AG20443 (cell line): Measurements from ENCODE around the gene TOLLIP.
"Not testable (repeated sequence)": the region's sequence is repeated elsewhere in the genome, so short reads cannot be mapped to it uniquely, and the experiment has no call there.

Source experiments
- DNase-seq: peaks from one replicate; pipeline ENCODE4 v3.0.0; 2012; ENCODE audit warnings: low spot score, mixed read lengths

TOLLIP gene

DNA sequence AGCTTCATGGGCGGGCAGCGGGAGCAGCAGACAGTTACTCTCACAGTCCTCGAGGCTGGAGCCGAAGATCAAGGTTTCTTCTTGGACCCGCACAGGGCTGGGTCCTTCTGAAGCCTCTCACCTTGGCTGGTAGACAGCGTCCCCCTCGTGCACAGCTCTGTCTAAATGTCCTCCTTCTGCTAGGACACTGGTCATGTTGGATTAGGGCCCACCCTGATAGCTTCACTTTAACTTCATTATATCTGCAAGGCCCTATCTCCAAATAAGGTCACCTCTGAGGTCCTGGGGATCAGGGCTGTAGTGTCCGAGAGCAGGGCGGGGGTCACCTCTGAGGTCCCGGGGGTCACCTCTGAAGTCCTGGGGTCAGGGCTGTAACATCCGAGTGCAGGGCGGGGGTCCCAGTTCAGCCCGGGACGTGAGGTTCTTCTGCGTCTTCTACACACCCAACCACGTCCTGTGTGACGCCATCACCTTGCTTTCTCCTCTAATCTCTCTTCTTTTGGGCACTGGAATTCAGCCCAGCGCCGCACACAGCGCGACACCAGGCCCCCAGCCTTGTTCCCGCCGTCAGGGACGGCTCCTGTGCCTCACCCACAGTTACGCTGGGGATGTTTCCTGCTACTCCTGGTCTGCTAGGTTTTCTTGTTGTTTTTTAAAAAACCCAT lies 34.1 kb upstream of the TOLLIP start:
- DNase-seq = no peak

DNA sequence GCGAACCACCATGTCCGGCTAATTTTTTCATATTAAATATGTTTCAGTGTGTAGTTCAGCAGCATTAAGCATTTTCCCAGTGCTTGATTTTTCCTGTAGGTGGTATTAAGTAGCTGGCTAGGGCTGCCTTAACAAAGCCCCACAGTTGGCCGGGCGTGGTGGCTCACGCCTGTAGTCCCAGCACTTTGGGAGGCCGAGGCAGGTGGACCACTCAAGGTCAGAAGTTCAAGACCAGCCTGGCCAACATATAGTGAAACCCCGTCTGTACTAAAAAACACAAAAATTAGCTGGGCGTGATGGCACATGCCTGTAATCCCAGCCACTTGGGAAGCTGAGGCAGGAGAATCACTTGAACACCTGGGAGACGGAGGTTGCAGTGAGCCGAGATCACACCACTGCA lies 33.5 kb upstream of the TOLLIP start:
- DNase-seq = no peak

DNA sequence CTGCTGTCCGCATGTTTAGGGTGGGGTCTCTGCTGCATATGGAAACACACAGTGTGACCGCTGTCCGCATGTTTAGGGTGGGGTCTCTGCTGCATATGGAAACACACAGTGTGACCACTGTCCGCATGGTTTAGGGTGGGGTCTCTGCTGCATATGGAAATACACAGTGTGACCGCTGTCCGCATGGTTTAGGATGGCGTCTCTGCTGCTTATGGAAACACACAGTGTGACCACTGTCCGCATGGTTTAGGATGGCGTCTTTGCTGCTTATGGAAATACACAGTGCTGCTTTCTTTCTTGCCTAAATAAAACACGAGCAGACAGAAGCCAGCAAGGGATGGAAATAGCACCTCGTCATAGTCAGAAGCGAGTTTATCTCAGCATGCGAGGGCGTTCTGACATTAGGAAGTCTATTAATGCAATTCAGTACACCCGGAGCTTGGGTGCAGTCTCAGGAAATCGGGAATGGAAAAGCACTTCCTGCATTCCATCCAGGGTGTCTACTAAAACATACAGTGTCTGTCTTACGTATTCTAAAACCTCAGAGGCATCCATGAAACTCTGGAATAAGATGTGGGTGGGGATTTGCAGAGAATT lies 32.6 kb upstream of the TOLLIP start:
- peak; percentile 45 for DNase-seq

DNA sequence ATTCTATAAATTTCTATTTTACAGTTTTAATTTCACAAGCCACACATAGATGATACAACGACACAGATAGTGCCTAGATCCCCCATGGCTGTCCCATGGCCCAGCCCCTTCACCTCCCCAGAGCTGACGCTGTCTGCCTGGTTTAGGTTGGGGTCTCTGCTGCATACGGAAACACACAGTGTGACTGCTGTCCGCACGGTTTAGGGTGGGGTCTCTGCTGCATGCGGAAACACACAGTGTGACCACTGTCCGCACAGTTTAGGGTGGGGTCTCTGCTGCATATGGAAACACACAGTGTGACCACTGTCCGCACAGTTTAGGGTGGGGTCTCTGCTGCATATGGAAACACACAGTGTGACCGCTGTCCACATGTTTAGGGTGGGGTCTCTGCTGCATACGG lies 31.8 kb upstream of the TOLLIP start:
- DNase-seq = not testable (repeated sequence)

DNA sequence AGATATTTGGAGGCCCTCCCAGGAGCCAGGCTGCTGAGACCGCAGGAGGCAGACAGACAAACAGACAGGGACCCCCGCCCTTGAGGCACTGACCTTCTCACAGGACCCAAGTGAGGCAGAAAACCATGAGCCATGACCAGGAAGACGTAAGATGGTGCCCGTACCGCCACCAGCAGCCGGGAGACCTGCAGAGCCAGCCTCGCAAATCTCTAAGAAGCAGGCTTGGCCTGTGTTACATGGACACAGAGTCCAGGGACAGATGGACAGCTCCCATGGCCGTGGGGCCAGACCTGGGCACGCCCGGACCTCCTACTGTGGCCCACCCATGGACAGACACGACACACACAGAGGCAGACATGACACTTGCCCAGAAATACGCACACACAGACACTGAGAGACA lies 30.7 kb upstream of the TOLLIP start:
- no peak for DNase-seq

DNA sequence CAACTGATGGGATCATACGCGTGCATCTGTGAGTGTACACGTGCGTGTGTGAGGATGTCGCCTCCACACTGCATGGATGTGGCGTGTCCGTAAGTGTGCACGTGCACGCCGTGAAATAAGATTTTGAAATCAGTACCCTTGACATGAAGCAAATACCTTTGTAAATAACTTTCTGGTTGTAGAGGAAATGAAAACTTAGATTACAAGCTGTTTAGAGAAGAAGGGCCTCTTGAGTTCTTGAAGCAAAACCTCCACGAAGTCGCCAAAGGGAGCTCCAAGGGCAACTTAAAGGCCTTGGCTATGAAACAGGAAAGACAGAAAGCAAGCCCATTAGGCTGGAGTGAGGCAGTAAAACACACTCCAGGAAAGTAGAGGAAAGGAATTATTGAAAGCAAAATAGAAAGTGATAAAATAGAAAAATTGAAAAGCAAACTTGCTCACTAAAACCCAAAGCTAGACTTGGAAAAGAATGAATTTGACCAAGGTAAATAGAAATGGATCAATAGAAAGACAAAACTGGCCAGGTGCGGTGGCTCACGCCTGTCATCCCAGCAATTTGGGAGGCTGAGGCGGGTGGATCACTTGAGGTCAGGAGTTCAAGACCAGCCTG lies 29.7 kb upstream of the TOLLIP start:
- DNase-seq = no peak

DNA sequence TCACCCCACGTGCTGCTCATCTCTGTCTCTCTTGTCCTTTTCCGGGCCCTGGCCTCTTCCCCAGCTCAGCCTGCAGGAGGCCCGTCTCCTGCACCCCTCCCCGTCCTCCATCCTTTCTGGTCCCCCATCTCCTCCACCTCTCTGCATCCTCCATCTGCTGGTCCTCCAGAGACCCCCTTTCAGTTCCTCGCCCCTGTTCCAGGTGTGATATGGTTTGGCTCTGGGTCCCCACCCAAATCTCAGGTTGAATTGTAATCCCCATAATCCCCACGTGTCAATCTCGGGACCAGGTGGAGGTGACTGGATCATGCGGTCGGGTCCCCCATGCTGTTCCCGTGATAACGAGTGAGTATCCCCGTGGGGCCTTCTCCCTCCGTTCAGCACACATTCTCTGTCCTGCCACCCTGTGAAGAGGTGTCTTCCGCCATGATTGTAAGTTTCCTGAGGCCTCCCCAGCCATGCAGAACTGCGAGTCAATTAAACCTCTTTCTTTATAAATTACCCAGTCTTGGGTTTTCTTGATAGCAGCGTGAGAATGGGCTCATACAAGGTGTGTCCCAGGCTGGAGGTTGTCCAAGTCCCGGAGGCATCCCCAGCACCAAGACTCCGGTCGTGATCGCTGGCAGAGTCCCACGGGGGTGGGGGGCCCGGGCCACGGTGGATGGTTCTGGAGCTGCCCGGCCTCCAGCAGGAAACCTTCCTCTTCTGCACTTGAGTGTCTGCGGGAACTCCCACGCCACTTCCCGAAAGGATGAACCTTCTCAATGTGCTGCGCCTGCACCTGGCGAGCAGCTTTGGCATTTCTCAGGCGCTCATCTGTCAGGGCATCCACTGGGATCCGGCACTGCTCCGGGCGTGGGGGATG lies 29.0 kb upstream of the TOLLIP start:
- no peak for DNase-seq

DNA sequence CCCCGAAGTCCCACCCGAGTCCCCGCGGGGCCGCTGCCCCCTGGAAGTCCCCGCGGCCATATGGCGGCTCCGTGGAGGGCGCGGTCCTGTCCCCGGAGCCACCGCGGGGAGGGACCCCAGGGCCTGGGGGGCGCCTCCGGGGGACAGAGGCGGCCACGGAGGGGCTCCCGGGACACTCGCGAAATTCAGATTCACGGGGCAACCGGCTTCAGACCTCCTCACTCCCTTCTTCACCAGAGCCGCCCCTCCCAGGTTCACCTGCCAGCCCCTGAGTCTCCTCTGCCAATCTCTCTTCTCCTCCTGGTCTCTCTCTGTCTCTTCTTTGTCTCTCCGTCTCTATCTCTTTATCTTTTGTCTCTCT lies 28.2 kb upstream of the TOLLIP start:
- no peak for DNase-seq

DNA sequence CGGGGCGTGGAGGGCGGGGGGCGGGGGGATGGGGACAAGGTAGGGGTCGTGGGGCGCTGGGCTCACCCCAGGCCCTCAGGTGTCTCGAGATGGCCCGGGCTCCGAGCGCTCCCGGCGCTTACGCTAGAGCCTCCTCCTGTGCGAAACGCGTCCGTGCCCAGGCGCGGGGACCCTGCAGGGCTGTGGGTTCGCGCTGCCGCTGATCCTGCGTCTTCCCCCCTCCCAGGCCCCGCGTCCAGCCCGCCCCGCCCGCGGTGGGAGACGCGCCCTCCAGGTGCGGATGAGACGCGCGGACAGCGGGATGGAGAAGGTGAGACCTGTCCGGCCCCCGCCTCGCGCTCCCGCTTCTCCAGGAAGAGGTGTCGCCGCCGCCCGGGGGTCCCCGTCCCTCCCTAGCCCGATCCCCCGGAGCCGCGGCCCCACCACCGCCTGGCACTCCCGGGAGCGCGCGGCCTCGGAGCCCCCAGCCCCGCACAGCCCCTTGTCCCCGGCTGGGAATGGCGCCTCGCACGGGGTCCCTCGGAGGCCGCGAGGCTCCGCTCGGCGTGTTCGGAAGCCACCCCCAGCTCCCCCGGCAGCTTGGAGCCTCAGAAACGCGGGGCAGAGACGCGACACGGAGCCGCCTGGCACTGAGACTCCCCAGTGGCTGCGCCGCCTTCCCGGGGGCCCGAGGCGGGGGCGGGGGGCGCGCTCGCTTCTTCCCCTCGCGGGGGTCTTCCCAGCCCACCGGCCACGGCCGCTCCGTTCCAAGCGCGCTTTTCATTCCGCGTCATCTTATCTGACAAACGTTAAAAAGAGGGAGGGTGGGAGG lies 27.6 kb upstream of the TOLLIP start:
- DNase-seq = no peak

DNA sequence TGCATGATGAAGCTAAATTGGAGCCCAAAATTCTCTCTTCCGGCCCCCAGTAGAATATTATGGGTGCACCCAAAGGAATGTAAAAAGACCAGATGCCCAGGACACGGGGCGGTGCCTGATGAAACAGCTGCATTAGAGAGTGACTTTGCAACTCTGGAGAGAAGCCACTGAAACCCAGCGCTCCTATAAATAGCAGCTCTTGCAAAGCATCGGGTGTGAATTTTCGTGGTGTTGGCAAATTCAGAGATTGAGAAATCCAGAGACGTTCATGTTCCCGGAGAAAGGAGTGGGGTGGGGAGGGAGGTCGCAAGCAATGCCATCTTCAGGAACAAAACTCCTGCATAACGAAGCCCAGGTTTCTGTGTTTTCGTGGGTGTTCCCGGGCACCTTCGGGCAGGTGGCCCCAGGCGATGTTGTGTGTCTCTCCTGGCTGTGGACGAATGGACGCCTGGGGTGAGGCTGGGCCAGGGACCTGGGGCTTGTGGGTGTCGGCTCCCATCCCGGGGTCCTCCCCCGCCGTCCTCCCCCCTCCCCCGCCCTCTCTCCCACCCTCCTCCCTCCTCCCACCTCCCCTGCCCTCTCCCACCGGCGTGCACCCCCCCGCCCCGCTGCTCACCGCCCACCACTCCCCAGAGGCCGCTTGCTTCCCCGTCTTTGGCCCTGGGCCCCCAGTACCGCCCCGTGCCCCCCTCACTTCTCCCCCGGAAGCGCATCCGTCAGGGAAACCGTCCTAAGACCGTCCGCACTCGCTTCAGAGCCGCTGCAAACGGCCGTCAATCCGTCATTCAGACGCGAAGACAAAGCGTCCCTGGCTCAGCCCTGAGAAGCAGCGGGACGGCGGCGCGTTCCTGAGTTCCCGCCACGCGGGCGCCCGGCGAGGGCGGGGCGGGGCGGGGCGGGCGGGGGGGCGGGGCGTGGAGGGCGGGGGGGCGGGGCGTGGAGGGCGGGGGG lies 26.7 kb upstream of the TOLLIP start:
- DNase-seq = peak; percentile 80

DNA sequence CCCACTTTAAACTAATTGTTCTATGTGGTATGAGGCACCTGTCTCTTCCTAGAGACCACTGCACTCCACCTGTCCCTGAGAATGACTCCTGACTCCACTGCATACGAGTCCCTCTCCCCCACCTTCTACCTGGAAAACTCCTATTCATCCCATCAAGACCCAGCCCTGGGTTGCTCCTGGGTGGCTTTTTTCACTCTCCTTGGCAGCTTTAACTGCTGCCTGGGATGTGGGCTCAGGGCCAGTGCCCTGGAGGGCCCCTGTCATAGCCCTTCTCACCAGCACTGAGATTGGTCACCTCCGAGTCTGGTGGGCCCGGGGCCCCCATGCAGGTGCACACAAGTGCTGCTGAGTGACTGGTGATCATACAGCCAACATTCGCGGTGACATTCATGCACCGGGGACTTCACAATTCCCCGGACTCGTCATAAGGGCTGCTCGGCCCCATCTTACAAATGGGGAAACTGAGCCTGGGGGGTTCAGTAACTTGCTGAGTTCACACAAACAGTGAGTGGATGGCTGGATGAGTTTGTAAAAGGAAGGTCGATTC lies 25.9 kb upstream of the TOLLIP start:
- no peak for DNase-seq

DNA sequence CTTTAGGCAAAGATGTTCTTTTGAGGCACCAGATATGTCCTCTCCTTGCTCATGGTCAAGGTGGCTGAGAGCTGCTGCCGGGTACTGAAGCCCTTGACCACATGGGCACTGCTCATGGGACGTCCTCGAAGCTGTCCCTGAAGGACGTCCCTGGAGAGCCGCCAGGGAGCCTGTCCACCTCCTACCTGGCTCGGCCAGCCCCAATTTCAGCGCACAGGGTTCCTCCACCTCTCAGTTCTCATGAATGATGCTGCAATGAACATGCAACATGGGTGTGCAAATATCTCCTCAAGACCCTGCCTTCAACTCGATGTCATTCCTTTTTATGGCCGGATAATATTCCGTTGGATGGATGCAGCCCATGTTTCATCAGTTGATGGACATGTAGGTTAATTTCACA lies 24.4 kb upstream of the TOLLIP start:
- DNase-seq = no peak

DNA sequence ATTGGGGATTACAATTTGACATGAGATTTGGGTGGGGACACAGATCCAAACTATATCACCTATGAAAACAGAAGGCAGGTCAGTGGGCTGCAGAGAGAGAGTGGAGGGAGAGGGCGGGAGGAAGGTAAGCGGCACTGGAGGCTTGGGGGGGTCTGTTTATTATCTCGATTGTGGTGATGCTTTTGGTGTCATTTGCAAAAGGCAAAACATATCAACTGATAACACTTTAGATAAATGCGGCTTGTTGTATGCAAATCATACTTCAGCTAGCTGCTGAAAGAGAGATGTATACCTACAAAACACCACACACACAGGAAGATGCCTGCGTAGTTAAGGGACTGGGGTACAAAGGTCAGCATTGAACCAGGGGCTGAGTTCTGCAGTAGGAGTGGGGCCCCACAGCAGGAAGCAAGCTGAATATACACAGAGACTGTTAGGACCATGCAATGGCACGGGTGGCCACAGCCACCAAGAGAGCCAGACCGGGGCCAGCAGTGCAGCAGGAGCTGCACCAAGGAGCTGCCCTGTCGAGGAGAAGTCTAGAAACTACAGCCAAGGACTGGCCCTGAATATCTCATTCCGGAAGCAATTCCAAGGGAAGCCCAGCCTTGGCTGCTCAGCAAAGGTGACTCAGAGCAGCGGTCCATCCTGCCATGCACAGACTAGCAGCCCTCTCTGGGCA lies 23.8 kb upstream of the TOLLIP start:
- DNase-seq = no peak

DNA sequence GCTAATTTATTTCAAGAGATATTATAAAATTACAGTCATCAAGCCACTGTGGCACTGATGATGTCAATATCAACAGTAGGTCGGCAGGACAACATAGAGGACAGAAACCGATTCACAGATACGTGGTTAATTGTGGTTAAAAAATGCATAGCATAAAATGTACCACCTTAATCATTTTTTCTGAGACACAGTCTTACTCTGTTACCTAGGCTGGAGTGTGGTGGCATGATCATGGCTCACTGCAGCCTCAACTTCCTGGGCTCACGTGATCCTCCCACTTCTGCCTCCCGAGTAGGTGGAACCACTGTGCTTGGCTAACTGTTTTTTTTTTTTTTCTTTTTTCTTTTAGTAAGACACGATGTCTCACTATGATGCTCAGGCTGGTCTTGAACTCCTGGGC lies 21.0 kb upstream of the TOLLIP start:
- DNase-seq = no peak

DNA sequence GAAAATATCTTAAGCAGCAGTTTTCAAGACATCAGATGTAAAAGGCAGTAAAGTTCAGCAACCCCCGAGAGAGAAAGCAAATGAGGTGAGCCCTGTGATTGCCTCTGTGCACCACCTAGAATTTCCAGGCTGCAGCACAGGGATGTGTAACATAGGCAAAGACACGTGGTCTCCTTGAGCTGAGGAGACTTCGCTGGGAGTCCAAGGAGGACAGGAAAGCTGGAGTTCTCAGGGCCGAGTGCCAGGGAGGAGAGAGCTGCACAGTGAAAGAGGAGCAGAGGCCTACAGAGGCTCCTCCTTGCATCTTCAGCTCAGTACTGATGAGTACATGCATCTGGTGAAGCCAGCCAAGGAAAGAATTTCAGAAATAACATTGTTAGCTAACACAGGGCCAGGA lies 17.6 kb upstream of the TOLLIP start:
- DNase-seq = no peak

DNA sequence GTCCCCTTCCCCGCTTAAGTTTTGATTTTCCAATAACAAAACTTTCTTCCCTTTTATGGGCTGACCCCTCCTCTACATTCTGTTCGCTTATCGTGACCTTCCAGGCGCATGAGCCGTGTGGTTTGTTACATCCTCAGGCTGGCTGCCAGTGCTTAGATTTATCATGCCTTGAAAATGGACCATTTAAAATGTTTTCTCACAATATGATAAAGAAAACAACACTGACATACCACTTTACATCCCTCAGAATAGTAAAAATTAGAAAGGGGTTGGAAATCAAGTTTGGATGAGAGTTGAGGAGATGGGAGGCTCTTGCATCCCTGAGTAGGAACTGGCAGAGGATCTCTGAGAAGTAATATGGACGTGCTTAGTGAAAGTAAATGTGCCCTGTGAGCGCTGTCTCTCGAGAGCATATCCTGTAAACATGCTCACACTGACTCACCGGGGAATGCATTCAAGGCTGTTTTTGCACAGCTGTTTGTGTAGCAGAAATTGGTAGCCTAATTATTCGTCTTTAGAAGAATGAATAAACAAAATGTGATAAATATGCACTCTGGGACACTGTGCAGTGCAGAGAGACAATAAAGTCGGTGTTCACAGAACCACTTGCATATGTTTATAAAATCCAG lies 17.1 kb upstream of the TOLLIP start:
- no peak for DNase-seq

DNA sequence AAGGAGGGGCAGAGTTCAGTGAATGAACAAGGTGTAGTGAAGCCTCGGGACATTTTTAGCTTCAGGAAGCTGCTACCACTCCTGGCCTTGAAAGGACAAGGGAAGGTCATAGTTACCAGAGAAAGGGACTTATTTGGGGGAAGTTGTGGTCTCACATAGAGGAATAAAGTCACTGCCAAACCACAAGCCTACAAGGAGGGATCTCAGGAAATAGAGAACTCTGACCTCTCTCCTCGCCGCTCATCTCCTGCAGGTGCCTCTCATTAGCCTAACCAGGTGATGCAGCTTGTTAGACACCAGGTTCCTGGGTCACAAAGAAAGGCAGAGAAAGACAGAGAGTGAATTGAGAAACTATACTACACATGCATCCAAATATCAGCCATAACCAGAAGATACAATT lies 14.3 kb upstream of the TOLLIP start:
- no peak for DNase-seq

DNA sequence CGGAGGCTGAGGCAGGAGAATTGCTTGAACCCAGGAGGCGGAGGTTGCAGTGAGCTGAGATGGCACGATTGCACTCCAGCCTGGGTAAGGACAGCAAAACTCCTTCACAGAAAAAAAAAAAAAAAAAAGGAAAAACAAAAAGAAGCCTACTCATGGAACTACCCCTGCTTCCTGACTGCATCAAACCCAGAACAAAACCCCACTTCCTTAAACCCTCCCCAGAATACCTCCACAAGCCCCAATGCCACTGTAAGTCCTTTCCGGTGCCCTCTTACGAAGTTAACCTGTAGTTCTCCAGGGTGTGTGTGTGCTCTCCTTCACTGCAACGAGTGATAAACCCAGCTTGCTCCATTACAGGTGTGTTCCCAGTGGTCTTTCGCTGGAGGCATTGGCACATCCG lies 8.6 kb upstream of the TOLLIP start:
- no peak for DNase-seq

DNA sequence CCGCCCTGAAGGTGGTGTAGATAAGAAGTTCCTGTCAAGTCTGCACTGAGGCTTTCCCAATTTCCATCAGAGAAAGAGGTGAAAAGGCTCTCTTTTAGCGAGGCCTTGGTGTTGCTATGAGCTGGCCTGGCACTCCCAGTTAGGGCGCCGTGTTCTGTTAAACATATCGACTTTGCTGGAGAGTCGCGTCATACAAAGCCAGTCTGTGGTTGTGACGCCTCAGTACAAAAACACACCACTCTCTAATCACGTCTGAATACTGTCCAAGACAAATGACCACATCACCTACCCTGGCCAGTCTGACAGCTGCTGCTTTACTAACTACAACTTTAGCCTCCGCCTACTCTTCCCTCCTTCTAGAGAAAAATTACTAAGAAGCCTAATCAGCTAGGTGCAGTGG lies 8.0 kb upstream of the TOLLIP start:
- DNase-seq = no peak
